Anterior cingulate cortex (tissue), 58 donors: Measurements from ENCODE around the gene RNF225.
"Not testable (repeated sequence)": the region's sequence is repeated elsewhere in the genome, so short reads cannot be mapped to it uniquely, and the experiment has no call there.

Experiments used
- DNase-seq, 58 donors: peaks; one replicate each; lab custom pipeline; 2025; lab: John Stamatoyannopoulos, UW

The RNF225 gene

DNA sequence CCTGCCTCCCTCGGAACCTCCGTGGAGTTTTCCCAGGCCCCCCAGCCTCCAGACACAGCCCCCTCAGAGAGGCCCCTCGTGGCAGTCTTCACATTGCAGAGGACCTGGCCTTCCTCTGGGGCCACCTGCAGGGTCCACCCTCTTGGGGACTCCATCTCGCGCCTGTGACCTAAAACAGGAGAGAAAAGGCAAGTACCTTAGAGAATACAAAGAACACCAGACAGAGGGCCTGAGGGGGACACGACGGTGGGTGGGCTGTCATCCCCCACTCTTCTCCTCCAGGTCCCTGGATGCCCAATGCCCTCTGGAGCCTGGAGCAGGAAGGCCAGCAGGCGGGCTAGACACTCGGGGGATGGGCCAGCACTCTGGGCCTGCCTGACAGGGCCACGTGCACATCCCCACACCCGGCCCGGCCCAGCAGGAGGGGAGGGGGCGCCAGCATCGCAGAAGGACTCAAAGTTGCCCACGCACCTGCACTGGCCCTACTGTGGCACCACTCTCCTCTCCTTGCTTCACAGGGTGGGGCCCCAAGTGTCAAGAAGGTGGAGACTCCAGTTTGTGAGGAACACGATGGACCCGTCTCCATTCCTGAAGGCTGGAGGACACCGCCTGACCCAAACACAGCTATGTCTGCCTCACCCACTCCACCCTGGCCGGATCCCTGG, 37.8 kb upstream of the RNF225 start:
- no peak for DNase-seq

DNA sequence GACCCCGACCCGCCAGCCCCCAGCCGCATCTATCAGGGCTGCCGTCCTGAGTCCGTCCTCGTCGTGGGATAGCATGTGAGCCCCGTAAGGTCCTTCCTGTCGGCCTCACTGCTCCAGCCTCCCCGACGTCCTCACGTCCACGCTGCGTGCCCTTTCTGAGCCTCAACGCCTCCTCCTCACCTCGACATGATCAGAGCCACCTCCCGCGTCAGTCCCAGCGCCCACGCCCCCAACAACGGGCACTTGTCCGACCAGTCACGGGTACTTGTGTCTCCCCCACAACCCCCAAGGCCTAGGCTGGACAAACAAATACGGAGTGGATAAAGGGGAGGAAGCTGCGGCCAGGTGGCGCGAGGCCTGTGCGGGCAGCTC, 33.6 kb upstream of the RNF225 start:
- peak in 22 of 58 donors; percentile 46 to 80 (median 58) for DNase-seq

DNA sequence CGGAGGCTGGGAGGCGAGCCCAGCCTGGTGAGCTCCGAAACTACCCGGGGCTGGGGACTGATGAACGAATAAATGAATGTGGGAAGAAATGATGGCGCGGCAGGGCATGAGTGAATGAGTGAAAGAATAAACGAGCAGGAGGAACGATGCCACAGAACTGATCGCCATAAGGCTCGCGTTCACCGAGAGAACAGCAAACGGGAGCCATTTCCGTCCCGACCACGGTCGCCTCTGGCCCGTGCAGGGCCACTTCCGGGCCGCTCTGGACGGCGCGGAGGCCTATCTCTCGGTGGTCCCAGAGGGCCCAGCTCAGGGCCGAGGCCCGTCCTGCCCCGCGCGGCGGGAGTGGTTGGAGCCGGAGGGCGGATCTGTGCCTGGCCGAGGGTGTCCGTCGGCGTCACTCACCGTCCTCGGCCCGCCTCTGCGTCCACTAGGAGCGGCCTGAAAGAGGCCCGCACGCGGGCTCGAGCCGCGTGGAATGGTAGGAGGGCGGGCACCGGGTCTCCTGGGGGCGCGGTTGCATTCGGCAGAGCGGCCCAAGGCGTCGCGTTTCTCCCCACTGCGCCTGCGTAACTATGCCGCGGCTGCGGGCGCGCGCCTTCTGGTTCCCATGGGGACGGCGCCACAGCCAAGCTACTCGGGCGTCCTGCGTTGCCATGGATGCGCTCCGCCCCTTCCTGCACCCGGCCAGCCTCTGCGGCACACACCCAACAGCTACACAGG, 33.0 kb upstream of the RNF225 start, which contains the start of gene ZNF497:
TSS of gene ZNF497 (minus strand) at position 480 of the 723 bp plus-strand sequence. CDS start 5,116 bp downstream, outside the sequence.
- DNase-seq, result peak; percentile 50 to 98 (median 96)

DNA sequence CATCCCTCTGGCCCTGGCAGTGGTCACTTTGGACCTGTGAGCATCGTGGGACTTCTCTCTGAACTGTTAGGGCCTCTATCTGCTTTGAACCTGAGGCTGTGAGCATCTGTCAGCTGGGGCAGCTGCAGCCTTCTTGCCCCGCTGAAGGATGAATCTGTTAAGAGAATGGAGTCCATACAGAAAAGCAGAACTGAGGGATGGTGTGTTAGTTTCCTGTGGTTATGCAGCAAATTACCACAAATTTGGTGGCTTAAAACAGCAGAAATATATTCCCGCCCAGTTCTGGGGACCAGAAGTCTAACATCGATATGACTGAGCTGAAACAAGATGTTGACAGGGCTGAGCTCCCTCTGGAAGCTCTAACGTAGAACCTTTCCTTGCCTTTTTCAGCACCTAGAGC, 31.3 kb upstream of the RNF225 start:
- DNase-seq, result no peak

DNA sequence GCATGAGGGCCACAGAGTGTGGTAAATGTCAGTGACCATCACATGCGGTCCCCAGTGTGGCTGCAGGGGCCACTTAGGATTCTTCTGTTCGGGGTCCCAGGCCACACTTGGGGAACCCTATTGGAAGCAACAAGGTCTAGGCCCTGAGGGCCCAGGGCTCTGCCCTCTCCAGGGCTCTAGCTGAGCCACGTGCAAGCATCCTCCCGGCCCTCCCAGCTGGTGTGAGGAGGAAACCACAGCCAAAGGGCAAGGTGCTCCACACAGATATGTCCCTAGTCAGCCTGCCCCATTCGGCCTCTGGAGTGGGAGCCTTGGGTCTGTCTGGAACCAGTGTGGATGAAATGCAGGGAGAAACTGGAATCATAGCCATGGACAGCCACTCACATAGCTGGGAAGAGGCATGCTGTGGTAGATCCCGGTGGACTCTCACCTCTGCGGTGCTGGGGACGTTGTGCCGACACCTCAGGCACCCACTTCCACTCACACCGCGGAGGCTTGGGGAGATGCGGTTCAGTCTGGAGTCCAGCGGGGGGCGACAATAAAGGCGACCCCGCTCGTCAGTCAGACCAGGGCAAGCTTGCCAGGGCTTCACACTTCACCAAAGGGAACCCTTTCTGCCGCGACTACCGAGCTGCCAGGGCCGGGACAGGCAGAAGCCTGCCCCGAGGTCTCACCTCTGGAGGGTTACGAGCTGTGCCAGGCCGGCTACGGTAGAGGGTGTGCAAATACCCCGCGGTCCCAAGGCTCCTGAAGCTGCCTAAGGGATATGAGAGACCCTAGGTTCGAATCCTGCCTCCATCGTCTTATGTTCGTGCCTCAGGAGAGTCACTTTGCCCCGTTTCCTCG, 28.6 kb upstream of the RNF225 start:
- DNase-seq, result no peak

DNA sequence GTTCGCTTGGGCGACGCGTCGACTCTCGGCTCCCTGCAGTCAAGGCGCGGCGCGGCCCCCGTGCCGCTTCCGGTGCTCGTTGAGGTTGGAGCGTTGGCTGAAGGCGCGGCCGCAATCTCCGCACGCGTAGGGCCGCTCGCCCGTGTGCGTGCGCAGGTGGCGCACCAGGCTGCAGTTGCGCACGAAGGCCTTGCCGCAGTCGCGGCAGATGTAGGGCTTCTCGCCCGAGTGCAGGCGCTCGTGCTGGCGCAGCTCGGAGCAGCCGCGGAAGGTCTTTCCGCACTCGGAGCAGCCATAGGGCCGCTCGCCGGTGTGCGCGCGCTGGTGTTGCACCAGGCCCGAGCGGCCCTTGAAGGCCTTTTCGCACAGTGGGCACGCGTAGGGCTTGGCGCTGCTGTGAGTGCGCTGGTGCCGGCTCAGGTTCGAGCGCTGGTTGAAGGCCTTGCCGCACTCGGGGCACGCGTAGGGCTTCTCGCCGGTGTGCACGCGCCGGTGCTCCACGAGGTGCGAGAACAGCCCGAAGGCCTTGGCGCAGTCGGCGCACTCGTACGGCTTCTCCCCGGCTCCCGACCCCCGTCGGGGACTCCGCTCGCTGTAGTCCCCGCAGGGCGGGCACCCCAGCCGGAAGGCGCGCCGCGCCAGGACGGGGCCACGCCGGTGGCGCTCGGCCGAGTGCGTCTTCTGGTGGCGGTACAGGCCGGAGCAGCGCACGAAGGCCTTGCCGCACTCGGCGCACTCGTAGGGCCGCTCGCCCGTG, 27.6 kb upstream of the RNF225 start:
- no peak for DNase-seq

DNA sequence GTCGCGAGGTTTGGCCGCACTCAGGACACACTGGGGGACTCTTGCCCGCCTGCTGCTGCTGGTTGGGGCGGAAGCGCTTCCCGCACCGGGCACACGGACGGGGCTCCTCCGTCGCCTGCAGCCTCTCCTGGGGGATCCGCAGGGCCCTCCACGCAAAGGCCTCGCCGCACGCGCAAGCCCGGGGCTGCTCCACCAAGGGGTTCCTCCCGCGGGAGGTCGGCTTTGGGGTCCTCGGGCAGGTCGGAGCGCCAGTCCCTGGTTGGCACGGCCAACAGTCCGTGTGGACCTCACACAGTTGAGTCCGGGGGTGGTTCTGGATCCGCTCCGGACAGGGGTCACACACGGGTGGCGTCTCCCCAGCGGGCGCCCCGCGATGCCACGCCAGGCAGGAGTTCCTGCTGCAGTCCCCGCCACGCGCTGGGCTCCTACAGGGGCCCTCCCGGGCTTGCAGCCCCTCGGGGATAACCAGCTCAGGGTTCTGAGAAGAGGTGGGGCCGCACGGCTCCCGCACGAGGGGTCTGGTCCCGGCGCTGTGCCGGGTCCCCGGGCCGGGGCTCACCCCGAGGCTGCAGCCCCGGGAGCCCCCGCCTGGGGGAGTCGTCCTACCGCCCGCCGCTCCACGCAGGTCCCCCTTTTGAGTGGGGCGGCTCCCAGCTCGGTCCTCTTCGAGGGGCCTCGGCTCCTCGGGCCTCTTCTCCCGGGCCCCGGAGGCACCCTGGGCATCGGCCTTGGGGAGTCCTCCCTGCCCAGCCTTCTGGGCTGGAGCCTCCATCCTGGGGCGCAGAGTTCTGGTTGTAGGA, 26.7 kb upstream of the RNF225 start:
- no peak for DNase-seq

DNA sequence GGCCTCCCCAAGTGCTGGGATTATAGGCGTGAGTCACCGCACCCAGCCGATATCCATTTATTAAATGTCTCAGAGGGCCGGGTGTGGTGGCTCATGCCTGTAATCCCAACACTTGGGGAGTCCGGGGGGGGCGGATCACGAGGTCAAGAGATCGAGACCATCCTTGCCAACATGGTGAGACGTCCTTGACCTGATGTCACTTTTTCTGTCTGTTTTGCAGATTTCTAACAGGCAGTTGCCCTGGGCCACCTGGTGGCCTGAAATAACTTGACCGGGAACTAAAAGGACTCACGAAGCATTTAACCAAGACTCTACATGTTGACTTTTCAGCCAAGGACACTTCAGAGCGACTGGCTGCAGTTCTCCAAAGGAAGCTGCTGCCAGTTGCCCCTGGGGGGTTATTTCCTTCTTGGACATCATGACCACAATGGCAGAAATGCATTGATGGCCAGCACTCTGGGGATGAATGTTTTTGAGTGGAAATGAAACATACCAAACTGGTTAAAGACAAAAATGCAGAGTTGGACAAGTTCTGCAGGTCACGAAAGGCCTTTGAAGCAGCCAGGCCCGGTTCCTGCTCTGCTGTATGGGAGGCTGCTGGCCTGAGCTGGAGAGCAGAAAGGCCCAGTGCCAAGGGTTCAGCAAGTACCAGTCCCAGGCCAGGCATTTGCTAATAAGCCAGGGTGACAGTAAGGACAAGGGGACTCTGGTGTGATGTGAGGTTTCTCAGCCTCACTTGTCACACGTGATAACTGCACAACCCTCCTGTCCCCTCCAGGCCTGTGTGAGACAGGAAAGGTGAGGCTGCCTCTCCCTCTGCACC, 22.9 kb upstream of the RNF225 start:
- DNase-seq, result peak in 7 of 58 donors; percentile 11 to 31 (median 12)

DNA sequence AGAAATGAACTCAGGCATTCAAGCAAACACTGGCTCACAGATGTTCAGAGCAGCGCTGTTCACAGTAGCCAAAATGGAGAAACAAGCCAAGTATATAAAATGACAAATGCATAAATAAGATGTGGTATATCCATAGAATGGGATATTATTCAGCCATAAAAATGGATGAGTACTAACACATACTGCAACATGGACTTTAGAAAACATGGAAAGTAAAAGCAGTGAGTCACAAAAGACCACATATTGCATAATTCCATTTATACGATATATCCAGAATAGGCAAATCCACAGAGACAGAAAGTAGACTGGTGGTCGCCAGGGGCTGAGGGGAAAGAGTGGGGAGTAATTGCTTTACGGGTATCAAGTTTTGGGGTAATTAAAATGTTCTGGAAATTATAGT, 21.3 kb upstream of the RNF225 start:
- DNase-seq, result no peak

DNA sequence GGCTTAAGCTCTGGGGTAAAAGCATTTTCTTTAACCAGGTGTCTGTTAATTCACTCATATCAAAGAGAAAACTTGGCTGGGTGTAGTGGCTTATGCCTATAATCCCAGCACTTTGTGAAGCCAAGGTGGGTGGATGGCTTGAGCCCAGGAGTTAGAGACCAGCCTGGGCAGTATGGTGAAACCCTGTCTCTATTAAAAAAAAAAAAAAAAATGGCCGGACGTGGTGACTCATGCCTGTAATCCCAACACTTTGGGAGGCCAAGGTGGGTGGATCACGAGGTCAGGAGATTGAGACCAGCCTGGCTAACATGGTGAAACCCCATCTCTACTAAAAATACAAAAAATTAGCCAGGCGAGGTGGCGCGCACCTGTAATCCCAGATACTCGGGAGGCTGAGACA, 18.7 kb upstream of the RNF225 start:
- not testable (repeated sequence) for DNase-seq

DNA sequence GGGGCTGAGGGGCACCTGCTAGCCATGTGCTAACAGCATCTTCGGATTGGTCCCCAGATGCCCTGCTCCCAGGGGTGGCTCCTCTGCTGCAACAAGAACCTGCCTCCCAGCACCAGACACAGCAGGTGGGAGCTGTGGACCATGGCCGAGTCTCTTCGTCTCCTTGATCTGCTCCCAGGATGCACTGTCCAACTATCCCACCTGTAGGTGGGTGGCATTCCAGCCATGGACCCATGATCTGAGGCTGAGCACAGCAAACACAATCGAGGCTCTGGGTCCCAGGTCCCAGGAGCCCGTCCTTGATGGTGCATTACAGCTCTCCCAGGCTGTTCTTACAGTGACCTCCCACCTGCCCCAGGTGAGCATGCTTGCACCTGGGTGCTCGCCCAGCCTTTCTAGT, 16.2 kb upstream of the RNF225 start:
- DNase-seq, result no peak

DNA sequence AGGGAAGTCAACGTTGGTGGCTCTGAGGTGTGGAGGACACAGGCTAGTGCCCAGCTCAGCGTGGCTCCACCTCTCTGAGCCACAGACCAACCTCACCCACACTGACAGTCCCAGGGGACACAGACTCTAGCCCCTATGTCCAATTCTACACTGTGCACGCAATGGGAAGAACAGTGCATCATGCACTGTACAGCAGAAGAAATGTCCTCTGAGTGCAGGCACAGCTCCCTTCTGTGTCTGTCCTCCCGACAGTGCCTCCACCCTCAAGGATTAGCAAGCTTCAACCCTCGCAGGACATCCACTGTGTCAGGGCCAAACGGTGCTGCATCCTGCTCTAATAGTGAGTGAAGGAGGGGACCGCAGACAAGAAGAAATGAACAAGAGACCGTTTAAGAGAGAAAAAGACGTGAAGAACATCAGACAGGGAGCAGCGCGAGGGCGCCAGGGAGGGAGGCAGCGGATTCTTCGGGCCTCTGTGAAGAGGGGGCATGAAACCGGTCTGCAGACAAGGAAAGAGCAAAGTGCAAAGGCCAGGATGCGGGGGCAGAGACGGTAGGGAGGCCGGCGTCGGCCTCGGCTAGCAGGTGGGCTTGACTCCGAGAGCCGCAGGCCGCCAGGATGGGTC, 15.3 kb upstream of the RNF225 start:
- peak in 2 of 58 donors; percentile 39 to 70 for DNase-seq

DNA sequence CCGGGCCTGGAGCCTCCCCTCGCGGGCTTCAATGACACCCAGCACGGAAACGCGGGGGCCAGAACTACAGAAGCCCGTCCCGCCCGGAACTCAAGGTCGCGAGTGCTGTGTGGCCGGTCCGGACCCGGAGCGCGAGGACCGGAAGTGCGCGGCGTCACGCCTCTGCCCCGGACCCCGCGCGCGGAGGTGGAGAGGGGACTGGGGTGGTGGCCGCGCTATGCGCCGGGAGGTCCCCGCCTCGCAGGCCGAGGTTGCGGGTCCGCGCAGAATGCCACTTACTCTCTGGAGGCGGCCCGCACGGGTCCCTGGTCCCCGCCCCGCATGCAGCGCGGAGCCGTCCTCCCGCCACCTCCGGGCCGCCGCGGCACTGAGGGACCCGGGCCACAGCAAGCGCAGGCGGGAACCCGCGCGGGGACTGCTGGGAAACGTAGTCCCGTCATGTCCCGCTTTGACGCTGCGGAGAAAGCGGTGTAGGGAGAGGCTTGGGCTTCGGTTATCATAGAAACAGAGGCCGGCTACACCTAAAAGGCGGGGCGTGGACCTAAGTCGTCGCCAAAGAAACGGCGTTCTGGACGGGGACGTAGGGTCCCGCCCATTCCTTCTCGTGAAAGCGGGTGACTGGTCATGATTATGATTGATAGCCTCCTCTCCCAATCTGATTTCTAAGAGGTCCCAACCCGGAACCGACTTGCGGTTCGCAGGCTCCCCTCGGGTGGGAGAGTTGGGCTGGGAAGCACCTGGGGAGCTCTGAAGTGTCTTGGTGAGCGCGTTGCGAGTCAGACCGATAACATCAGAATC, 14.6 kb upstream of the RNF225 start, which contains the start of gene ZNF837:
TSS of gene ZNF837 (minus strand) at position 369 of the 798 bp plus-strand sequence. CDS start 11,698 bp downstream, outside the sequence.
- DNase-seq, result peak; percentile 89 to 99 (median 97)

DNA sequence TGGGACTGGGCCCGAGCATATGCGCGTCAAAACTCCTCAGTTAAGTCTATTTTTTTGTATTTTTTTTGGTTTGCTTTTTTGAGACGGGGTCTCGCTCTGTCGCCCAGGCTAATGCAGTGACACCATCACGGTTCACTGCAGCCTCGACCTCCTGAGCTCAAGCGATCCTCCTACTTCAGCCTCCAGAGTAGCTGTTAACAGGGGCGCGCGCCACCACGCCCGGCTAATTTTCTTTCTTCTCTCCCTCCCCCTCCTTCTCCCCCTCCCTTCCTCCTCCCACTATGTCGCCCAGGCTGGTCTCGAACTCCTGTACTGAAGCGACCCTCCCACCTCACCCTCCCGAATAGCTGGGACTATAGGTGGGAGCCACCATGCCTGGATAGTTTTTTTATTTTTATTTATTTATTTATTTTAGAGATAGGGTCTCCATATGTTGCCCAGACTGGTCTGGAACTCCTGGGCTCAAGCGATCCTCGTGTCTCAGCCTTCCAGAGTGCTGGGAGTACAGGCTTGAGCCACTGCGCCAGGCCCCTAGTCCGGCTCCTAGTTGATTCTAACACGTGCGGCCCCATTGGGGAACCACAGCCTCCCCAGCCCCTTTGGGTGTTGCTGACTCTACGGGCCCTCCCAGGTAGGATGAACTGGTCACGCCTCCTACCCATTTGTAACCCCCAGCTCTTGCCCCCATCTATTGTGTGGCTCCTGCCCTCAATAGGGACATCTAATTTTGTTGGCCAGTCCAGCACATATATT, 13.8 kb upstream of the RNF225 start:
- DNase-seq, result no peak

DNA sequence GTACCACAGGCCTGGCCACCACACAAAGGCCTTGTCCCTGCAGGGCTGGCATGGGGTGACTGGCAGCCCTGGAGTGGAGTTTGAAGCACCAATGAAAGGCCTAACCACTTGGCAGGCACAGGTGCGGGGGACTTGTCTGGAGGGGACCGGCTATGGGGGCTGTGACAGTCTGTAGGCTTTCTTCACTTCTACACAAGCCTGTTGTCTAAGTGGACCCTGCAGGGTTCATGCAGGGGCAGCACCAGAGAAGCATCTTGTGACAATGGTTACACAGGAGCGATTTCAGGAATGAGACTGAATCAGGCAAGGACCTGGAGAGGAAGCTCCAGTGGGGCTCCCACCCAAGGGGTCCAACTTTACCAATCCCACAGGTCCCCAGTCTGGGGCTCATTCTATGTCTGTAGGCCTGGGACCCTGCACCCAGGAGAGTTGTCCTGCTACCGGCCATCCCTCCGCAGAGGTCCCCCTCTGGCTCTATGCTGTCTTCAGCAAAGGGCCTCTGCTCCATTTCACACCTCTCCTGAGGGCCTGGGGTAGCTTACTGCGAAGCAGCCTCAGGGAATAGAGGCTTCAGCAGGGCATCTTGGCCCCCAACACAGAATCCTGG, 12.4 kb upstream of the RNF225 start:
- DNase-seq, result no peak

DNA sequence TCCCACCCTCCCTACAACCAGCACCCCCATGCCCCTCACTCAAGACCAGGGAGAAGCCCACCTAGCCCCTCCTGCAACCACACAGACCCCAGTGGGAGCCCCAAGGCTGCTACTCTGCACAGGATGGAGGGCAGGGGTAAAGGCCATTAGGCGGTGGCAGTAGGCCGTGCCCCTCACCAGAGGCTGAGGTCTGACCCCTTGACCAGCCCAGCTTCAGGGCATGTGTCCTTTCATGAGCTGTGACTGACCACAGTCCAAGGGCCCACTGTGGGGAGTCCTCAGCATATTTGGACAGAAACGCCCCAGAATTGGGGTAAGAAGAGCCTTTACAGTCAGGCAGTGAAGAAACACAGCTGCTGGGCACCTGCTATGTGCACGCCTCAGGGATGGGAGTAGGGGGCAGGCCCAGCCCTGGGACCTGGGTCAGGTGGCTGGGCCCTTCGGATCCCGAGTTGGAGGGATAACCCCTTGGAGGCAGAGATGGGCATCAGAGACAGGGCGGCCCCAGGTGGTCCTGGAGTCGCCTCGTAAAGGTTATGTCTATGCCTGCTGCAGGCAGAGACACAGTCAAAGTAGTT, 10.1 kb upstream of the RNF225 start:
- no peak for DNase-seq
